HG03575 (cell line): ENCODE results near the gene WWC2.
A peak's percentile ranks its signal among the peaks of the same experiment; 100 is the strongest.

ENCODE experiments used
- ATAC-seq: cut with Tn5 transposase; IDR thresholded peaks from one replicate; pipeline ENCODE4 v1.9.1; 2021; ENCODE audit not compliant: unreplicated experiment, insufficient number of reproducible peaks, low FRiP score; ENCODE audit errors: extremely low read depth

WWC2 gene

DNA sequence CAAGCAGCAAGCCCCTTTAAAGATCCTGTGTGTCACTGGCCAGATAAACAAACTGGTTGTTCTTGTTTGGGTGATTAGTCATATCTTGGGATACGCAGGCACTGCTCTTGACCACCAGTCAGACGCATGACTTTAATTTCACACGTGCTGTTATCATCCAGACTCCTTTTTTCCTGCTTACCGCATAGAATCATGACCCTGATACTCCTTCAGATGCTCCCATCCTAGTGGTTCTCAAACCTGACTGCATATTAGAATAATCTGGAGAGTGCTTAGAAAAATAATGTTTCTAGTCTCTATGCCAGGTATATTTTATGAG, 142.2 kb downstream of the WWC2 start:
- no peak for ATAC-seq

DNA sequence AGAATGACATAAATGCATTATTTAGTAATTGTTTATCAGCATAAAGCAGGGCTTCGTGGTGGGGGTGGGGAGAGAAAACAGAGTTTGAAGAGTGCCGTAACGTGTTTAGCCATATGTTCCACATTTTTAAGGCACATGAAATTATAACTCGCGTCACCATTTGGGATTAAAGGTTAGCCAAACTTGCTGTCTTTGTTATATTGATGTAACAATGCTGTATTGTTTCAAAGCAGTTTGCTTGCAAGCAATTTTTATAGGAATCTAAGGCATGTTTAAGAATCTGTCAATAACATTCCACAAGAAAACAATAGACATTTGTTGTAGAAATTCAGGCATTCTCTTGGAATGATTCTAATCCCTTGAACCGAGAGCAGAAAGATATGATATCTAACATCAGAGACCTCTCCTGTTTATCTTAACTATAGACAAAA, 142.7 kb downstream of the WWC2 start:
- no peak for ATAC-seq

DNA sequence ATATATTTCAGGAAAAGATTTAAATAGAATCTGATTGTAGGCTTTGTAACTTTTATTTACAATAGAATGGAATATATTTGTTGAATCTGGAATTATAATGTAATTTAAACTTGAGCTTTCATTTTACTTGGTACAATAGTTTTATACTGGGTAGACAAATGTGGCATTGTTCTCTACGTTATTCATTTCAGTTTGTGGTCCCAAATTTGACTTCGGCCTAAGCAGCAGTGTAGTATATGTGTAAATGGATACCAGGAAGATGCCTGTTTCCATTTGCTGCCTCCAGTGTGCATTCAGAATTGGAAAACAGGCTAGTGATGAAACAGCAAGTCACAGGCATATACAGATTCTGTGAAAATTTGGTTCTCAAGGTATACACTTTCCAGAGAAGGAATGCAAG, 143.2 kb downstream of the WWC2 start:
- no peak for ATAC-seq

DNA sequence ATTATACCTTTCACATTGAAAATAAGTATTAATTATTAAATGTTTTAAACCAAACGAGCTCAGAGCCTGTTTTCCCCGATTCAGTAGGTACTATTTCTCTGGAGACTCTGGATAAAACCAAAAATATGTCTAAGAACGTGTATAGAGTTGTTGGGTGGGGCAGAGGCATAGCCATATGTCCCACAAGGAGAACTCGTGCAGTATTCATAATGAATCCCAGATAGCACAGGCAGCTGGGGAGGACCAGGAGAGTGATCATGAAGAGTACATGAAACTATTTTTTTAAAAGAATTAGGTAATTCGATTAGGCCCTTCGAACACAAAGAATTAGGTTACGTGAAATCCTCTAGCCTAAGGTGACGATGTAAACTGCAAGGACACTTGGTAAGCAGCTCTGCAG, 145.0 kb downstream of the WWC2 start:
- ATAC-seq, result no peak

DNA sequence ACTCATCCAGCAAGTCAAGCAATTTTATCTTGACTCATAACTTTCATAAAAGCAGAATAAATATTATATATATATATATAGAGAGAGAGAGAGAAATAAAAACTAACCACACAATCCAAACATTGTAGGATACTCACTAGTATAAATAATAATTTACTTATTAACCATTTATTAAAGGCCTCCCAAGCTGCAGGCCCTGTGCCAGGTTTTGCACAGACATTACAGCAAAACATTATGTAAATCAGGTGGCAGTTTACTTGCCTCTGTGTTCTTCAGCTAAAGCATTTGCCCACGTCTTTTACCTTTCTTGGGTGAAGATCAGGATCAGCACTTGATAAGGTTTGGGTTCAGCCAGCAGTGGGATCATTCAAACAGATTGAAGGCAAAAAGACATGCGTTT, 145.4 kb downstream of the WWC2 start:
- ATAC-seq, result no peak

DNA sequence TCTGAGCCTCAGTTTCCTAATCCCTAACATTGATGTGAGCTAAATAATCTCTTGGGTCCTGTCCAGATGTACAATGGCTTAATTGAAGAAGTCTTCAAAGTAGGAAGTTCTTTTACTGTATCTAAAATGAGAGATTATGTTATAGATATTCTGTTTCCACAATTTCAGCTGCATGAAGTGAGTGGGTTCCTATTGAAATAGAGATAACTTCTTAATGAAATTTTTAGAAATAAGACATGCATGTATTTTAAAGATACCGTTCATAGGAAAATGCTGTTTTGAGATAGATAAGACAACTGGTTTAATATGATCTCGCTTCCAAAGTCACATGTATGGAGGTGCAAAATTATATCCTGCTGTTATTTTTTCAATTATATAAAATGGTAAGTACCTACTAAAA, 149.1 kb downstream of the WWC2 start:
- no peak for ATAC-seq

DNA sequence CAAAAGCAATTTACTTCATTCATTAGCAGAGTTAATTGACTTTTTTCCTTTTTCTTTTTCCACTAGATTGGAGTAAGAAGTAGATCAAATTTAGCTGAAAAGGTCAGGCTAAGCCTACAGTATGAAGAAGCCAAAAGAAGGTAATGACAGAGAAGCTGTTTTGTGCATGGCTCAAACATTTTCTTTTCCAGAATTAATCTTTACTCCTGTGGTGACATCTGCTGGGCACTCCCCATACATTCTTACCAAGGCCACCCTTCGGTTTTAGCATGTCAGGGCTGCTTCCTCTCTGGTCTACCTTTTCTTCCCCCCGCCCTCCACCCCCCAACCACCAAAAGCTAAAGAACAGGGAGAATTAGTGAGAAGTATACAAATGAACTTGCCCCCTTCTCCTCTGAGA, 150.8 kb downstream of the WWC2 start:
- no peak for ATAC-seq

DNA sequence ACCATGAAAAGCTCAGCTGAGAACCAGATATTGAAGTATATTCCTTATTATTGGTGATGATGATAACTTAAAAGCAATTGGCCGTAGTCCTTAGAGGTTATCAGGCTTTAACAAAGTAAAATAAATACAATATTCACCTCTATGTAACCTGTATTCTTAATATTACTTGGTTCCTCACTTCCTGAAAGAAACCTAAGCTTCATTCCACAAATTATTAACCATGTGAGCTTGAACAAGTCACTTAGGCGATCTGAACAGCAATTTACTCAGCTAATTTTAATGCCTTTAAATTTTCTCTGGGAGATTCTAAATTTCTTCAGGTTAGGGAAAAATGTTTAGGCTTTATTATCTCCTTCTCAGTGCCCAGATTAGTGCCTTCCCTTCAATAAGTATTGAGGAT, 151.8 kb downstream of the WWC2 start:
- no peak for ATAC-seq

DNA sequence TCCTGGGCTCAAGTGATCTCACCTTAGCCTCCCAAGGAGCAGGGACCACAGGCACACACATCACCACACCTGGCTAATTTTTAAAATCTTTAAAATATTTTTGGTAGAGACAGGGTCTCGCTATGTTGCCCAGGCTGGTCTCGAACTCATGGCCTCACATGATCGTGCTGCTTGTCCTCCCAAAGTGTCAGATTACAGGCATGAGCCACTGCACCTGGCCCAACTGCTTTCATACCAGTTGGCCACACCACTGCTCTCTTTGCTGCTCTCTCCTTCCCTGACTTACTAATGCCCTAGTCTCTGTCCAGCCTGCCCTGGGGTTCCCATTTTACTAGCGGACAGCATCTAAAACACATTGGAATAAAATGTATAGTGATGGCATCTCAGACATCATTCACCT, 153.9 kb downstream of the WWC2 start:
- ATAC-seq, result no peak

DNA sequence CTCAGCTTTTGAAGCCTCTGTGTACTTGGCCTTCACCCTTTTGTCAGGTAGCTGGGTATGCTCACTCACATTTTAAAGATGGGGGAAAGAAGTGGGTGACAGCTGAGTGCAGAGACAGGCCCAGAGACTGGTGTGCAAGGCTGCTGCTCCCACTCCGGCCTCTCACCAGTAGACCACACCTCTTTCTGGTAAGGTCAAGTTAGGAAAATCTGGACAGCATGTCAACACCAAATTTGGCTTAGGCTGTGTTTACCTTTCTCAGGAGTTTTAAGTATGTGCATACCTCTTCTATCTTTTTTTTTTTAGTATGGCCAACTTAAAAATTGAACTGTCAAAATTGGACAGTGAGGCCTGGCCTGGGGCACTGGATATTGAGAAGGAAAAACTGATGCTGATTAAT, 154.4 kb downstream of the WWC2 start:
- ATAC-seq, result no peak

DNA sequence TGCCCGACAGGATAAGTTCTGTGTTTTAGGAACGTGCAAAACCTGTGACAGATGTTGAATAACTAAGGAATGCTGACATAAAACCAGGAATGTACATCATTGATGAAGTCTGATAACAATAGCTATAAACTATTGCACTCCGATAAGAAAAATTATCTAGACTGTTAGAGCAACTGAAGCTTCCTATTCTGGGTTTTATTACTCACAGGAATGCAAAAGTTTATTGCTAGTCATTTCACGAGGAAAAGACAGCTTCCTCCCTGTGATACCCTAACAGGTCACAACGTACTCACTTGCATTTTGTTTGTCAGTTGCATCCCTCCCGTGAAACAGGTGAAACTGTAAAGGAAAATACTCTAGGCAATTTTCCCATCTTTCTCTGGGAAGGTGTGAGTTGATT, 155.1 kb downstream of the WWC2 start:
- ATAC-seq, result no peak

DNA sequence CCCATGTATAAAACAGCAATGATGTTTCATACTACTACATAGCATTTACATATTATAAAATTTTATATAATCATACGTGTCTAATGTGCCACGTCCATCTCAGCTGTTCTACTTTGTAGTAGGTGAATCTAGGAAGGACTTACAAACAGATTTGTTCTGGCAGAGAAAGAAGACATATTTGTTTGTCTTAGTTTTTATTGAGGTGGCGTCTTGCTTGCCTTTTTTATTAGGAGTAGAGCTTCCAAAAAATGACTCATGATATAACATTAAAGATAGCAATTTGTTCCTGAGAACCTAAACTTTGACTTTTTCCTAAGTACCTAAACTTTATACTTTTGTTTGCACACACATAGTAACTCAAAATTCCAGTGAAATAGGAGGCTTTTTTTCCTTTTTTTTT, 156.4 kb downstream of the WWC2 start:
- no peak for ATAC-seq

DNA sequence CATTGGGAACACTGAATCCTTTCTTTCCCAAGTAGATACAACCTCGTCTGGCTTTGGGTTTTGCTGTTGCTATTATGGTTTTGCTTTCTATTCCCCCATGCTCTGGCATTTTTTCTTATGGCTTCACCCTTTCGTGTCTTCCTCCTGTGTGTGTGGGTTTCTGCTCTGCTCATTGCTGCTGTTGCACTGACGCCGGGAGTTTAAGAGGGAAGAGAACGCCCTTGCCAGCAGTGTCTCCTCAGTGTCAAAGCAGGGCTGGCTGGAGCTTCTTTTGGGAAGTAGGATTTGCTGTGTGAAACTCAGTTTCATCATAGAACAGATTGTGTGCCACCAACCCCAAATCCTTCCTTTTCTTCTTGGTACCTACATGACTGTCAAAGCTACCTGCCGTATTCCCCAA, 157.3 kb downstream of the WWC2 start:
- ATAC-seq, result no peak

DNA sequence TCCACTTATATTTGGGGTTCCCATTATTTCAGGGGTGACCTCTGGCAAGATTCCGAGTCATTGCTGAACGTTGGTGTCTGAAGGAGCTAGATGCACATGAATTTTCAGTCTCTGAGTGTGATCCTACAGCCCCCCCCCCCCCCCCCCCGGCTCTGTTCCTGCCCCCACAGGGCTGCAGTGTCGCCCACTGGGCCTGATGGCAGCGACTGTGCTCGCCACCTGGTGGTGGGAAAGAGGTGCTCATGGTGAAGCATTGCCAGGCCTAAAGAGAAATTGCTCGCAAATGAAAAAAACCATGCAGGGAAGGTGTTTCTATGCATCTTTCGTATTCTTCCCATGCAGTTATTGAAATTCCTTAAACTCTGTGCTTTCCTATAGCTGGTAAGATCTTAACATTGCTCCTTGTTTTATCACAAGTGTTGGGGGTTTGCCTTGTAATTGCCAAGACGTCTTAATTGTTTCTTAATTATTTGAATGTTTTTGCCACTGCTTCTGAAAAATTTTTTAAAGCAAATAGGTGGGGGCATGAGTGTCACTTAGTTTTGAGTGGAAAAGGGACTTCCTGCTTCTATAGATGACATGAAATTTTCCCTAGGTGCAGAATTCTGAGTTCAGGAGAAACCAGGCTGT, 157.8 kb downstream of the WWC2 start:
- ATAC-seq, result no peak

DNA sequence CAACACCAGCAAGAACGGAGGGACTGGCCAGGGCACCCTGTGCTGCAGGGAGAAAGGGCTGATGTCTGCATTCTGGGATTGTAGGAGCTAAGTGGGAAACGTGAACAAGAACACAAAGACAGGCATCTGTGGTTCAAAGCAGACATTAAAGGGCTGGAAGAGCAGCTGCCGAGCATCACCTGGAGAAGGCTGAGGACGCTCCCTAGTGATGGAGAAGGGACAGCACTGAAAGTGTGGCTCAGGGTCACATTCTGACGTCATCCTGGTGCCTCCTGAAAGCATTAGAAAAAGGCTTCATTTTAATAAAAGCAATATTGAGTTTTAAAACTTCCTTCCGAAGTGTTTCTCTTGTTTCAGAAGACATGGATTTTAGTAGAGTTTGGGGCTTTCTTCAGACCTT, 158.8 kb downstream of the WWC2 start:
- no peak for ATAC-seq

DNA sequence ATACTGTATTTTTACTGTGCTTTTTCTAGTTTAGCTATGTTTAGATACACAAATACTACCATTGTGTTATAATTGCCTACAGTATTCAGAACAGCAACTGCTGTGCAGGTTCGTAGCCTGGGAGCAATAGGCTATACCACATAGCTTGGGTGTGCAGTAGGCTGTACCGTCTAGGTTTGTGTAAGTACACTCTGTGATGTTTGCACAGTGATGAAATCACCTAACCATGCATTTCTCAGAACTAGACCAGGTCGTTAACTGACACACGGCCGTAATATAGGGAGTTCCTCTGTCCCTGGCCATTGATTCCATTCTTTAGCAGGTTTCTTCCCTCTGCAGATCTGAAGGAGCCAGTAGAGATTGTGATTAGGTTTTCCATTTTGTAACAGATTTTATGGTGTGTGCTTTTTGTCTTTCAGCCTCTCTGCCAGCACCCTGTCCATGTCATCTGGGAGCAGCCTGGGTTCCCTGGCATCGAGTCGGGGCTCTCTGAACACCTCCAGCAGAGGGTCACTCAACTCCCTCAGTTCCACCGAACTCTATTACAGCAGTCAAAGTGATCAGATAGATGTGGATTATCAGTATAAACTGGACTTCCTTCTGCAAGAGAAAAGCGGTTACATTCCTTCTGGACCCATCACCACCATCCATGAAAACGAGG, 161.6 kb downstream of the WWC2 start:
- ATAC-seq, result no peak

DNA sequence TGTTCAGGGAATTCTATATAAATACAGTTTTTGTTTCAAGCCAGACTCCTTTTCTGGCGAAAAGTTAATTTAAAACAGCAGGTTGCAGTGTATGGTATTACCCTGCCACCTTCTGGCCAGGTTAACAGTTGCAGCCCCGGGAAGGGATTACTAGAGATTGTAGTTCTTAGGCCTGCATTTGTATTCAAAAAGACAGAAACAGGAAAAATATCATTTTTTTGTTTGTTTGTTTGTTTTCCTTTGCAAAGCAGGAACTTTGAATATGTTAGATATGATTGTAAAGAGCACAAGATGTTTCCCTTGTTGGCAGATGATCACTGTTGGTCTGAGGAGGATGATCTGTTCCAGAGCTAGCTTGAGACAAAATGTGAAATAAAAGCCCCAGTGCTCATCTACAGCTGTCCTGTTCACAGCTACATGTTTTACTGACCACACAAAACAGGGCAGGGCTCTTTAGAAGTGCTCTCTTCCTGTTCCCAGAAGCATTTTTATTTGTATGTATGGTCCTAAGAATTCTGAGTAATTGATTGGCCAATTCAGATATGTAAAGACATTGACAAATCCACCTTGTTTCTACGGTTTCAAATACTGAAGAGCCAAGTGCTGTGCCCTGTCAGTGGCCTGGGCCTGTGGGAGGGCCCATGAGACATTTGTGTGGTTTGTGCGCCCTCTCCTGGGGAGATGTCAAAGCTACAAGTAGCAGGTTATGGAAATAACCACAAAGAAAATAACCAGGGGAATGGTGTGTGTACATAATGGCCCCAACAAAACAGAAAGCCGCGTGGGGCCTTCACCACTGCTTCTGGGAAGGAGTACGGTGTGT, 163.1 kb downstream of the WWC2 start:
- peak; percentile 72 for ATAC-seq

DNA sequence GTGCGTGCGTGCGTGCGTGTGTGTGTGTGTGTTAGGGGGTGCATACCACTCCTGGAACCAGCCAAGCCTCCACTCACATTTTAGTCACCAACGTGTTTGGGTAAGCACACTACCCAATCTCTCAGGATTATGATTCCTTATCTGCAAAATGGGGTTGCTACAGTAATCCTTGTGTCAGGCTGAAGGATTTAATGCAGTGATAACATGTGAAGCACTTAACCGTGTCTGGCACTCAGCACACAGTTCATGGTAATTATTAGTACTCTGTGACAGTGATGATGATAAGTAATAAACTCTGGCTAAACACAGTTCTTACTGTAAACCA, 163.7 kb downstream of the WWC2 start:
- ATAC-seq, result no peak

DNA sequence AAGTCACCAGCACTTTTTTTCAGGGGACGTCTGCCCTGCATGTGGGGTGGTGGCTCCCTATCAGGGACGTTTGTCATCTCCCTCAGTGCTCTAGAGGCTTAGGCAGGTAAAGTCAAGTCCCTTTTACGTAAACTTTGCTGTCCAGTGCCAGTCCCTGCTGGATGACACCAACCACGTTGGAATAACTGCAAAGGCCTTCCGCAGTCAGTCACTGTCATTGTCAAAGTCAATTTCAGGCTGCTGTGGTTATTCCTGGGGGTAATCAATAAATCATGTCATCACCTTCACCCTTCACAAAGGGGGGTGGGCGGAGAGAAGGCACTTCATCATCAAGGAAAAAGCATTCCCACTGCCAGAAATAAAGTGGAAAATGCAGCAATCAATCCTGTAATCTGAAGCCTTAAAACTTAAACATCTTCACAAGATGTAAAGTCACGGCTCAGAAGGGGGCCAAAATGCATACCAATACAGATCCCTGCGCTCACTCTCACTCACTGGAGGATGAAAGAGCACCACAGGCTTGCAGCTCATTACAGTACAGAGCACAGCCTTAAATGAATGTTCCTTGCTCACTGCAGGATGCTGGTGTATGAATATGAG, 164.8 kb downstream of the WWC2 start:
- ATAC-seq, result no peak

DNA sequence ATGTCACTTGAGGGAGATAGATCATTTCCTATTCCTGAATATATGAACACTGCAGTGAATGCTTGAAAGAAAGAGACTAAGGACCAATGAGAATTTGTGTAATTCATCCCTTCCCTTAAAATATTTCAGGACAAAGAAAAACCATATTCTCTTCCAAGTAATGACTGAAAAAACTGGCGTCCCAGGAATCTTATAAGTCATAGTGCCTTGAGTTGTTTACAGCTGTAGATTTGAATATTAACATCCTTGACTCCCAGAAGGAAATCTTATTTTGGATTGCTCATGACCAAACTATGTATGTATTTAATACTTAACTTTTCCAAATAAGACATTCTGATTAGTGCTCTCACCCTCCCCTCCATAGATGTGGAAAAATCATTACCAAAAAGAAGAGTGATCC, 165.6 kb downstream of the WWC2 start:
- no peak for ATAC-seq
